Keratinocyte (primary cell): ENCODE results near the gene GPR39. TPM values are rescaled to one million over a fixed set of nuclear protein-coding genes. Genes with fewer than 3 reads are reported as not detected.

Source experiments
- DNase-seq: peaks from one replicate; pipeline ENCODE4 v3.0.0-alpha.2; 2011; ENCODE audit warnings: low read depth, missing footprints, low spot score
- FAIRE-seq: peaks from 2 replicates; lab custom pipeline; 2011; peaks lifted over from hg19 to GRCh38; lab: Jason Lieb, UNC
- H2AFZ ChIP-seq: 2 replicates; pipeline ENCODE4 v1.6.0; 2012; ENCODE audit warnings: low read length, control low read depth, inconsistent platforms; ENCODE audit not compliant: control insufficient read depth
- H3K27ac ChIP-seq: 2 replicates; pipeline ENCODE4 v1.5.1; 2011; ENCODE audit warnings: low read length; ENCODE audit not compliant: control insufficient read depth, insufficient read depth
- H3K27me3 ChIP-seq: 3 replicates; pipeline ENCODE4 v1.6.0; 2011; ENCODE audit warnings: low read length; ENCODE audit not compliant: control insufficient read depth, insufficient read depth; ENCODE audit errors: extremely low read depth
- H3K36me3 ChIP-seq, 2 experiments: 2 replicates in 1 of 2; 3 replicates in 1 of 2; pipeline ENCODE4 v1.5.1; 2011; ENCODE audit warnings: low read length in 2 of 2, mild to moderate bottlenecking in 1 of 2; ENCODE audit not compliant: control insufficient read depth in 2 of 2, insufficient read depth in 2 of 2; ENCODE audit errors: extremely low read depth in 1 of 2
- H3K4me1 ChIP-seq: 3 replicates; pipeline ENCODE4 v1.5.1; 2011; ENCODE audit warnings: low read length; ENCODE audit not compliant: control insufficient read depth, insufficient read depth; ENCODE audit errors: extremely low read depth
- H3K4me2 ChIP-seq: 3 replicates; pipeline ENCODE4 v1.6.0; 2011; ENCODE audit warnings: low read depth, low read length; ENCODE audit not compliant: control insufficient read depth, insufficient read depth; ENCODE audit errors: extremely low read depth
- H3K4me3 ChIP-seq, 3 experiments: fragments of 200-600 bp in 1 of 3; sonication (generic) in 1 of 3; 2 replicates in 2 of 3; 3 replicates in 1 of 3; pipeline ENCODE4 v1.5.1; 2011 to 2016; ENCODE audit warnings: low read length in 3 of 3, mild to moderate bottlenecking in 3 of 3, control low read depth in 2 of 3, inconsistent platforms in 1 of 3, low read depth in 1 of 3, mixed read lengths in 1 of 3, mixed run types in 1 of 3, moderate library complexity in 1 of 3; ENCODE audit not compliant: control insufficient read depth in 2 of 3, insufficient read depth in 2 of 3; ENCODE audit errors: extremely low read depth in 1 of 3
- H3K79me2 ChIP-seq: 2 replicates; pipeline ENCODE4 v1.6.0; 2012; ENCODE audit warnings: low read length; ENCODE audit not compliant: control insufficient read depth, insufficient read depth
- H3K9ac ChIP-seq: 3 replicates; pipeline ENCODE4 v1.6.0; 2011; ENCODE audit warnings: low read length; ENCODE audit not compliant: control insufficient read depth, insufficient read depth; ENCODE audit errors: extremely low read depth
- H3K9me1 ChIP-seq: 3 replicates; pipeline ENCODE4 v1.6.0; 2011; ENCODE audit warnings: low read length; ENCODE audit not compliant: control insufficient read depth, insufficient read depth; ENCODE audit errors: extremely low read depth
- H3K9me3 ChIP-seq: 2 replicates; pipeline ENCODE4 v1.5.1; 2012; ENCODE audit warnings: low read depth, low read length; ENCODE audit not compliant: control insufficient read depth
- H4K20me1 ChIP-seq: 3 replicates; pipeline ENCODE4 v1.6.0; 2011; ENCODE audit warnings: low read length; ENCODE audit not compliant: control insufficient read depth, insufficient read depth; ENCODE audit errors: extremely low read depth
- CTCF ChIP-seq, 3 experiments: IDR thresholded peaks in 1 of 3; conservative IDR thresholded peaks in 1 of 3; optimal IDR thresholded peaks in 1 of 3; 2 replicates in 2 of 3; 3 replicates in 1 of 3; pipeline versions ENCODE3 to v1.5.1; 2011; ENCODE audit warnings: low read length in 3 of 3, mild to moderate bottlenecking in 3 of 3, moderate library complexity in 2 of 3, control low read depth in 1 of 3, inconsistent platforms in 1 of 3; ENCODE audit not compliant: insufficient read depth in 2 of 3; ENCODE audit errors: extremely low read depth in 1 of 3
- EZH2 ChIP-seq: IDR thresholded peaks from one replicate; pipeline ENCODE4 v1.6.1; 2012; ENCODE audit warnings: inconsistent platforms, mild to moderate bottlenecking, low read length, moderate library complexity
- dilution Hi-C: fragments of 300-500 bp; cut with MboI; formaldehyde crosslinking; loops from one replicate; pipeline ENCODE4 v1.7.0; 2020; ENCODE audit warnings: low sequenced_read_pairs; ENCODE audit not compliant: extremely low pct_ligation_motif_present
- polyA plus RNA-seq, 5 experiments: library from polyadenylated mRNA; depleted of rRNA in 3 of 5; stranded (reverse) in 3 of 5; stranded (forward) in 1 of 5; unstranded in 1 of 5; fragments of >200 nt; gene quantifications; 1 replicate in 1 of 5; 2 replicates in 3 of 5; 3 replicates in 1 of 5; pipeline versions ENCODE4 v1.2.1 to v1.2.3, GENCODE V29; 2011 to 2012; ENCODE audit warnings: missing spikeins in 2 of 5, low read depth in 1 of 5, low replicate concordance in 1 of 5

The GPR39 gene
- polyA plus RNA-seq, 1 donor (not counting 4 experiments of a cell fraction or from before 2014, with no cell fraction given), result 4.7 TPM

- dilution Hi-C loops, result no loop called here
- peak; percentile 54 for DNase-seq
- peaks cover 0 to 2% of the 10 kb centered on the region in 2 experiments for H3K36me3 ChIP-seq
- H3K79me2 ChIP-seq, result no peaks in the 10 kb centered on the region
- peaks cover 28% of the 10 kb centered on the region for H3K9me3 ChIP-seq
- no peak overlapping the region for H3K4me3 ChIP-seq
- H3K9ac ChIP-seq, result no peak overlapping the region
- no peak overlapping the region for H3K4me2 ChIP-seq
- H3K27ac ChIP-seq, result no peak overlapping the region
- FAIRE-seq, result no peak
- no peaks in the 10 kb centered on the region for H4K20me1 ChIP-seq
- no peaks in the 10 kb centered on the region for H3K4me1 ChIP-seq
- no peaks in the 10 kb centered on the region for H3K9me1 ChIP-seq
- no peak overlapping the region for H2AFZ ChIP-seq
- TF ChIP-seq EZH2, result no peak
- H3K27me3 ChIP-seq, result no peaks in the 10 kb centered on the region
Observed at GRCh38 chr2:132463719-132464118, 47.1 kb downstream of the GPR39 start.

GRCh38 chr2:132465917-132466316, 49.3 kb downstream of the GPR39 start:
- H3K4me1 ChIP-seq, result no peaks in the 10 kb centered on the region
- FAIRE-seq, result no peak
- DNase-seq, result peak; percentile 17
- H3K9ac ChIP-seq, result no peak overlapping the region
- H3K9me3 ChIP-seq, result peaks cover 34% of the 10 kb centered on the region
- no peak overlapping the region for H3K4me3 ChIP-seq
- dilution Hi-C loops, result no loop called here
- no peaks in the 10 kb centered on the region for H3K79me2 ChIP-seq
- H4K20me1 ChIP-seq, result no peaks in the 10 kb centered on the region
- H2AFZ ChIP-seq, result no peak overlapping the region
- H3K27ac ChIP-seq, result no peak overlapping the region
- no peaks in the 10 kb centered on the region for H3K9me1 ChIP-seq
- TF ChIP-seq EZH2 (no peak), CTCF (optimal IDR thresholded peaks at IDR 0.05 in 1 of 3, IDR thresholded peaks at IDR 0.05 in 1 of 3, conservative IDR thresholded peaks at IDR 0.05 in 1 of 3; ENCODE audit: extremely low read depth in 1 of 3, insufficient read depth in 2 of 3, low read length in 3 of 3) (no peak)
- no peaks in the 10 kb centered on the region for H3K27me3 ChIP-seq
- H3K36me3 ChIP-seq, result no peaks in the 10 kb centered on the region
- H3K4me2 ChIP-seq, result no peak overlapping the region

GRCh38 chr2:132466428-132467028, 49.9 kb downstream of the GPR39 start:
- Histone ChIP-seq H3K9ac (no peak overlapping the region), H3K4me1 (no peaks in the 10 kb centered on the region), H4K20me1 (no peaks in the 10 kb centered on the region), H3K27ac (no peak overlapping the region), H3K9me3 (peaks cover 34% of the 10 kb centered on the region), H3K4me2 (no peak overlapping the region), H3K36me3 (no peaks in the 10 kb centered on the region), H3K27me3 (no peaks in the 10 kb centered on the region), H3K79me2 (no peaks in the 10 kb centered on the region), H3K9me1 (no peaks in the 10 kb centered on the region), H2AFZ (no peak overlapping the region), H3K4me3 (no peak overlapping the region)
- no peak for DNase-seq
- FAIRE-seq, result no peak
- TF ChIP-seq EZH2, result no peak
- no peak for TF ChIP-seq CTCF (optimal IDR thresholded peaks at IDR 0.05 in 1 of 3, IDR thresholded peaks at IDR 0.05 in 1 of 3, conservative IDR thresholded peaks at IDR 0.05 in 1 of 3; ENCODE audit: extremely low read depth in 1 of 3, insufficient read depth in 2 of 3, low read length in 3 of 3)
- dilution Hi-C loops, result no loop called here
